GM19463 (cell line): ENCODE measurements around the gene KLF6.
"Not testable (repeated sequence)": the region's sequence is repeated elsewhere in the genome, so short reads cannot be mapped to it uniquely, and the experiment has no call there.

ENCODE experiments used
- ATAC-seq: cut with Tn5 transposase; IDR thresholded peaks from one replicate; pipeline ENCODE4 v1.9.1; 2021; ENCODE audit warnings: mild to moderate bottlenecking, moderate library complexity; ENCODE audit not compliant: unreplicated experiment

The KLF6 gene

DNA sequence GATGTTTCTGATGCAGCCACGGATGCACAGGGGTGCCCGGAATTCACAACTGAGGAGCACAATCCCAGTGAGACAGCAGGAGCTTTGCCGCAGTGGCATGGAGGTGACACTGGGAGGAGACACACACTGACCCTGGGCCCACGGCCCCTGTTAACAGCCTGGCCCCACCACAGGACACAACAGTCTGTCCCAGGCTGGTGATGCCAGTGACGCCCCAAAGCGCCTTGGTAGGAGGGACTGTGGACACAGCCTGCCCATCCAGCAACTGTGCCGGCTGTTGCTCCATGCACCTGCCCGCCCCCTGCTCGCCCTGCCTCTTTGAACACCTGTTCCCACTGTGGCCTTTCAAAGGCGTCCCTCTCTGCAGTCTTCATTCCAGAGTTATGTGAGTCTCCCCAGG lies 49.8 kb downstream of the KLF6 start:
- no peak for ATAC-seq

DNA sequence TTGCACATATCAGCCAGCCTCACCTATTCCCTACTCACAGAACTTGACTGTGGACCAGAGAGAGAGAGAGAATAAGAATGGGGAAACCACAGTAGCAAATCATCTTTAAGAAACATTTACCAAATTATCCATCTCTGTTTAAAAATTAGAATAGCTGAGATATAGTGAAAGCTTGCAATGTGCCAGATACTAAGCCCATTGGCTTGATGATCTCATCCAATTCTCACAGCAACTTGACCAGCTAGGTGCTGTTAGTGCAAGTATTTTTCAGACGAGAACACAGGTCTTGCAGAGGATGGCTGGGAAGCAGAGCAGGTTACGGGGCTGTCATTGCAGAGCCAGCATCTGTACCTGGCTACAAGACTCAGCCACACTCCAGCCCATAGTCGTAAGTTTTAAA lies 50.9 kb downstream of the KLF6 start:
- no peak for ATAC-seq

DNA sequence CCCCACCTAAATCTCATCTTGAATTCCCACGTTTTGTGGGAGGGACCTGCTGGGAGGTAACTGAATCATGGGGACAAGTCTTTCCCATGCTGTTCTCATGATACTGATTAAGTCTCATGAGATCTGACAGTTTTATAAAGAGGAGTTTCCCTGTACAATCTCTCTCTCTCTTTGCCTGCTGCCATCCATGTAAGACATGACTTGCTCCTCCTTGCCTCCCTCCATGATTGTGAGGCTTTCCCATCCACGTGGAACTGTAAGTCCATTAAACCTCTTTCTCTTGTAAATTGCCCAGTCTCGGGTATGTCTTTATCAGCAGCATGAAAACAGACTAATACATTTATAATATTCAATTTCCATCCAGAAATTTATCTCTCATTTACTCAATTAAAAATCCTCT lies 52.8 kb downstream of the KLF6 start:
- not testable (repeated sequence) for ATAC-seq

DNA sequence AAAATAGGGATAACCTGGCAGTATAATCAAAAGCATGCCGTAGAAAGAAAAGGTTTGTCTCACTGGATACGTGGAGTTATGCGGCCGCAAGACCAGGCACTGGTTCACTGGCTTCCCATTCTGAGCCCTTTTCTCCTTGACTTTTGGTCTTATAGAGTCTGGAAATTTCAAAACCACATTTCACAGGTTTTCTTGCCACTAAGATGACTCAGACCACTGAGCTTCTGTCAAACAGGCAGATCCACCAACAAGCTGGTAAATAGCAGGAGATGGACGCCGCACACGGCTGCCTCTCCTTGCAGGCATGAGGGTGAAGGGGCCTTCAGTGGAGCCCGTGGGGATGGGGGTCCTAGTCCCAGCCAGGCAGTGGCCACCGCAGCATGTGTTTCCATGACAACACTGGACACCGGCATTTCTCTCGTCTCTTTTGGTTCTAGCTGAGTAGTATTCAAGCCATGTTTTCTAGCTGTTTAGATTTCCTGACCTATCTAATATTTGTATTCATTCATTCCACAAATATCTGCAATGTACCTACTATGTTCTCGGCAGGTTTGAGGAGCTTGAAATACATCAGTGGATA lies 55.5 kb downstream of the KLF6 start:
- ATAC-seq, result no peak

DNA sequence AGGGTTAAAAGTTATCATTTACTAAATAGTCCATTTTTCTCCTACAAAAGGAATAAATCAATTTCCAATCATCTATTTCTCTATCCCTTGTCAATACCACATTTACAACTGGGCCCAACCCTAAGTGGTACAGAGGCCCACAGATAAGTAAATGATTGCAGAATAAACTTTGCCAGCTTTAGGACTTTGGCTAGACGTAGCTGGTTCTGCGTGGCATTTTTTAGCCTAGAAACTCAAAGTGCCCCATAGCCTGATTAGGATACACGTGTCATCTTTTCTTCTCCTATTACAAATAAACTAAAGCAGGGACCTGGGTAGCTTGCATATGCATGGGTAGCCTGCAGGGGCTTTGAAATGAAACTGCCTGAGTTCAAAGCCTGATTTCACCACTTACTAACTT lies 56.4 kb downstream of the KLF6 start:
- ATAC-seq, result no peak

DNA sequence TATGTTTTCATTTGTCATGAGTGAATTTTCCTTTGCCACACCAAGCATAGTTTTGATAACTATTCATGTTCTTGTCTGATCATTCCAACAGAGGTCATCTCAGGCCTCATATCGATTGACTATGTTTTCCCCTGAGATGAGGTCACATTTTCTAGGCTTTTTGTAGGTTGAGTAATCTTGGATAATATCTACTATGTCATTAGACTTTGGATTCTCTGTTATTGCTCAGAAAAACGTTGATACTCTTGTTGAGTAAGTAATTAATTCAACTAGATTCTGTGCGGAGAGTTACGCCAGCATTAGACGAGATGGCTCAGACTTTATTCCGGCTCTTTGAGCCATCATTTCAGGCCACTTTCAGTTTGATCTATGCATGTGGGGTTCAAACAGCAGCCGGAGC lies 57.7 kb downstream of the KLF6 start:
- no peak for ATAC-seq
